GM19193 (cell line): Measurements from ENCODE around the gene NDUFV2.

Experiments
- POLR2A ChIP-seq: IDR thresholded peaks from 4 replicates; pipeline ENCODE4 v1.6.1; 2011; ENCODE audit not compliant: insufficient read depth, insufficient read length; ENCODE audit errors: extremely low read depth

NDUFV2 gene

DNA sequence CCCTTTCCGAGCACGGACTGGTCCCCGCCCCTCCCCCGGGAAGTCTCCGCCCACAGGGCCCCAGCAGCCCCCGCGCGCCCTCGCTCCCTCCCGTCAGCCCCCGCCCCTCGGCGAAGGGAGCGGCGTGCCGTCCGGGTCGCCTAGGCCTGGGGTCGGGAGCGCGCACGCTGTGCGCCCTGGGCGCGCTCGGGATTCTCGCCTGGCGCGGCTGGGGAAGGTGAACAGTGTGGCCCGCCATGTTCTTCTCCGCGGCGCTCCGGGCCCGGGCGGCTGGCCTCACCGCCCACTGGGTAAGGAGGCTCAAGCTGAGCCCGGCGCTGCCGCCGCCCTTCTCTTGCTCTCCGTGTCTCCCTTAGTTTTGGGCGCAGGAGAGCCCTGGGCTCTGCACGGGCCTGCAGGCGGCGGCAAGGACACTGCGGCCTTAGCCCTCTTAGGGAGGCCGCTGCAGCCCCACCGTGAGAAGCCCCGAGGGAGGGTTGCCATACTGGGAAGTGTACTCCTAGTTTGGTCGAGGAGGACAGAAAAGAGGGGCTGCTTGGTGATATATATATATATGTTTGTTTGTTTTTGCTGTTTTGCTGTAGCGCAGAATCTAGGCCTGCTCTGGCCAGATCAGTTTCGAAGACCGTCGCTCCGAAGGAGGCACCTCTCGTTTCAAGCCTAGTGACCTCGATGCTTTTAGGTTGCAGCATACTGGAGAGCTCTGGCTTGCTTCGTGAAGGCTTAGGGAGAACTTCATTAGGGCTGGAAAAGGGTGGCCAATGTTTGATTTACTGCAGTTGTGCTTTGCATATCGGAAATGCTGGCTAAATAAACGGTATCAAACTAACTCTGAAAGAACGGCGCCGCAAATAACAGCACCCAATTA lies at the start of gene NDUFV2:
Gene NDUFV2, plus strand, starts transcription at position 192 of the 868 bp plus-strand sequence. Its CDS starts 45 bp downstream, at position 237.
- TF ChIP-seq POLR2A = peak; percentile 85

GRCh38 chr18:9053814-9054213 lies 48.7 kb upstream of the NDUFV2 start:
- no peak for TF ChIP-seq POLR2A

- no peak for TF ChIP-seq POLR2A
Measured at GRCh38 chr18:9055185-9055584, 47.3 kb upstream of the NDUFV2 start.

GRCh38 chr18:9055626-9056025 lies 46.9 kb upstream of the NDUFV2 start:
- TF ChIP-seq POLR2A = no peak

DNA sequence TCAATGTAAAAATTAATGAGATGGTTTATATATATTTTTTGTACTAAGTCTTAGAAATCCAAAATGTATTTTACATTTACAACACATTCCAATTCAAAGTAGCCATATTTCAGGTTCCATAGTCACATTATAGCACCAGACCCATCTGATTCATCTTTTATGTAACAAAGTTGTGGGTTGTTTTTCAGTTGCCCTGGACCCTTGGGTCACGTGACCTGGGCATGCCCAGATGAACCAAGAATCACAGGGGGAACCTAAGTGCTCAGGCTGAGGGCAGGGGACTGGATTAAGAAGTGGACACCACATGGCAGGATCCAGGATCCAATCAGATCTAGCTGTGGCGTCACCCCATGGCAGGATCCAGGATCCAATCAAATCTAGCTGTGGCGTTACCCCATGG lies 44.9 kb upstream of the NDUFV2 start:
- TF ChIP-seq POLR2A = no peak

GRCh38 chr18:9058406-9058805 lies 44.1 kb upstream of the NDUFV2 start:
- no peak for TF ChIP-seq POLR2A

GRCh38 chr18:9062418-9062751 lies 40.1 kb upstream of the NDUFV2 start:
- no peak for TF ChIP-seq POLR2A

- no peak for TF ChIP-seq POLR2A
Measured at GRCh38 chr18:9065864-9066263, 36.6 kb upstream of the NDUFV2 start.

GRCh38 chr18:9066358-9066757 lies 36.1 kb upstream of the NDUFV2 start:
- peak; percentile 10 for TF ChIP-seq POLR2A

- TF ChIP-seq POLR2A = no peak
Measured at GRCh38 chr18:9066817-9067306, 35.6 kb upstream of the NDUFV2 start.

DNA sequence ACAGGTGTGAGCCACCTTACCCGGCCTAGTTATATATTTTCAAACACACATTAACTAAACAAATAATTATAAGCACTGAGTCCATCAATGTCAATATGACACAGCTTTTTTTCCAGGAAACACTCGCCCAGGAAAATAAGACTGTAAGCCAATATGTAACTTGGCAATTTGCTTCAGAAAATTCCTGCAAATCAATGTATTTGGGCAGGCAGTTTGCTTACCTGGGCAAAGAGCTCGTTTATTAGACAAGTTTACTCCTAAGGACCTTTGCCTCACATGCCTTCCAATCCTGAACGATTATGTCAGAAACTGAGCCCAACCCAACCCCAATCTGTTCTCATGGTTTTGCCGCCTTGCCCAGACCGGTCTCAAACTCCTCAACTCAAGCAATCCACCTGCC lies 34.7 kb upstream of the NDUFV2 start:
- no peak for TF ChIP-seq POLR2A

GRCh38 chr18:9068346-9068745 lies 34.2 kb upstream of the NDUFV2 start:
- TF ChIP-seq POLR2A = no peak

GRCh38 chr18:9069601-9070000 lies 32.9 kb upstream of the NDUFV2 start:
- TF ChIP-seq POLR2A = no peak

DNA sequence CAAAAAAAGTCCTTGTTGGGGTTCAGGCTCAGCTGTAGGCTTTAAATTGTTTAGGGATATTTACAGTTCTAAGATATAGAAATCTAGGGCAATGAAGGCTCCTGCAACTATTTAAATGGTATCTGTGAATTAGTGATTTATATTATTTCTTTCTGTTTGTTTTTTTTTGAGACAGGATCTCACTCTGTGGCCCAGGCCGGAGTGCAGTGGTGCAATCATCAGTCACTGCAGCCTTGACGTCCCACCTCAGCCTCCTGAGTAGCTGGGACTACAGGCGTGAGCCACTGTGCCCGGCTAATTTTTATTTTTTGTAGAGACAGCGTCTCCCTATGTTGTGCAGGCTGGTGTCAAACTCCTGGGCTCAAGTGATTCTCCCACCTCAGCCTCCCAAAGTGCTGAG lies 32.3 kb upstream of the NDUFV2 start:
- TF ChIP-seq POLR2A = no peak

DNA sequence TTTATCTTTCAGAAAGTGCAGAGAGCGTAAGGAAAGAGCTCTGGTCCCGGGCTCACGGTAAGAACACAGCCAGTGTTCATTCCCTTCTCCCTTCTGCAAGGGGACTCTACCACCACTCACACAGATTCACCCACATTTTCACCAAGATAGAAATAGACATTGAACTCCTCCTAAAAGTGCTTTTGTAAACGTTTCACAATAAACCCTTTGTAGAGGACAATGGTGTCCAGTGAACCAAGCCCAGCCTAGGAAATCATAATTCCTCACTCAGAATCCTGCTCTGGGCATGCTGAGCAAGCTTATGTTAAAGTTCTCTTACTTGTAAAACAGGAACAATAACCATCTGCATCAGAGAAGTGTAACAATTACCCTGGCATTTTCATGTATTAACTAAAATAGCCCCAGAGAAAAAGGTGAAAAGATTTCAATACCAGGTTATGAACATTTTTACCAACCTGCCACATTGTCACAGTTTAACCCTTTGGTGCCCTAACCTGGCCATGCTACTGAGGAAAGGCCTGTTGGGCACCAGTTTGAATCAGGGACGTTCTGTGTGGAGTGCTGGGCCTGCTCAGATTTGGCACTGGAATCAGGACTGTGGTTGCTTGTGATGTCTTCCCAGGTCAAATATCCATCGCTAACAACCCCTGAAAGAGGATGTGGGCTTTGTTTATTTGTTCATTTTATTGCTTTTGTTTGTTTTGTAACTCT lies 22.5 kb upstream of the NDUFV2 start:
- no peak for TF ChIP-seq POLR2A

DNA sequence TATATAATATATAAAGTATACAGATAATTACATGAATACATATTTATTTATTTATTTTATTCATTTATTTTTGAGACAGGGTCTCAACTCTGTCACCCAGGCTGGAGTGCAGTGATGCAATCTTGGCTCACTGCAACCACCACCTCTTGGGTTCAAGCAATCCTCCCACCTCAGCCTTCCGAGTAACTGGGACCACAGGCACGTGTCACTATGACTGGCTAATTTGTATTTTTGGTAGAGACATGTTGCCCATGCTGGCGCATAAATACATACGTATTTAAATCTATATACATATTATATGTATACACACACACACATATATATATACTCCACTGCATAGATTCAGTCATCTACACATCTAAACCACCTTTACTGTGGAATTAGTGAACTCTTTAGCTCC lies 20.6 kb upstream of the NDUFV2 start:
- TF ChIP-seq POLR2A = no peak
